HG03460 (cell line): ENCODE data around the gene OR56A1.

Experiments
- ATAC-seq: cut with Tn5 transposase; IDR thresholded peaks from one replicate; pipeline ENCODE4 v1.9.1; 2021; ENCODE audit not compliant: unreplicated experiment

OR56A1 gene

GRCh38 chr11:5992150-5992549, 38.4 kb downstream of the OR56A1 start:
- ATAC-seq = no peak

- no peak for ATAC-seq
Observed at GRCh38 chr11:5989203-5989602, 41.4 kb downstream of the OR56A1 start.

- ATAC-seq = no peak
Observed at GRCh38 chr11:5986885-5987284, 43.7 kb downstream of the OR56A1 start, which contains the start of gene OR52L1. OR52L1 (minus strand) TSS chr11:5986985; CDS start chr11:5986930, 55 bp downstream.

GRCh38 chr11:5983443-5983842, 47.1 kb downstream of the OR56A1 start:
- no peak for ATAC-seq

GRCh38 chr11:5973530-5973929, 57.0 kb downstream of the OR56A1 start:
- no peak for ATAC-seq
